Measurements from ENCODE around the gene PI4K2A.
"Not testable (repeated sequence)": the region's sequence is repeated elsewhere in the genome, so short reads cannot be mapped to it uniquely, and the experiment has no call there.

PI4K2A gene

DNA sequence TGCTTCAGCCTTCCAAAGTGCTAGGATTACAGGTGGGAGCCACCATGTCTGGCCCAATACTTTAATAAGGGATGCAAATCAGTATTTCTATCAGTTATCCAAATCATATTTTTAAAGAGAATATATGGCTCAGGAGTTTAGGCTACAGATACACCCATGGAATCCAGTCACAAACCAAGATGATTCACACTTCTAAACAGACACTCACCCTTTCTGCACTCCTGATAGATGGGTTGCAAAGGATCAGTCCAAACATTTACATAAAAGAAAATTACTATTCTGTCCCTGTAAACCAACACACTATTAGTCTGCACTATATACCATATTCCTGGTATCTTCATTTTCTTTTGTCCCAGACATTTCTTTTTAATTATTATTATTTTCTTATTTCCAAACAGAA is 9.4 kb upstream of the PI4K2A start:
- no peak overlapping the region for H3K4me3 ChIP-seq (ENCODE audit: low read depth, low read length)
- TF ChIP-seq, protein P1, sequence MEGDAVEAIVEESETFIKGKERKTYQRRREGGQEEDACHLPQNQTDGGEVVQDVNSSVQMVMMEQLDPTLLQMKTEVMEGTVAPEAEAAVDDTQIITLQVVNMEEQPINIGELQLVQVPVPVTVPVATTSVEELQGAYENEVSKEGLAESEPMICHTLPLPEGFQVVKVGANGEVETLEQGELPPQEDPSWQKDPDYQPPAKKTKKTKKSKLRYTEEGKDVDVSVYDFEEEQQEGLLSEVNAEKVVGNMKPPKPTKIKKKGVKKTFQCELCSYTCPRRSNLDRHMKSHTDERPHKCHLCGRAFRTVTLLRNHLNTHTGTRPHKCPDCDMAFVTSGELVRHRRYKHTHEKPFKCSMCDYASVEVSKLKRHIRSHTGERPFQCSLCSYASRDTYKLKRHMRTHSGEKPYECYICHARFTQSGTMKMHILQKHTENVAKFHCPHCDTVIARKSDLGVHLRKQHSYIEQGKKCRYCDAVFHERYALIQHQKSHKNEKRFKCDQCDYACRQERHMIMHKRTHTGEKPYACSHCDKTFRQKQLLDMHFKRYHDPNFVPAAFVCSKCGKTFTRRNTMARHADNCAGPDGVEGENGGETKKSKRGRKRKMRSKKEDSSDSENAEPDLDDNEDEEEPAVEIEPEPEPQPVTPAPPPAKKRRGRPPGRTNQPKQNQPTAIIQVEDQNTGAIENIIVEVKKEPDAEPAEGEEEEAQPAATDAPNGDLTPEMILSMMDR (IDR thresholded peaks at IDR 0.05; ENCODE audit: insufficient read depth, low read depth, low read length, missing control alignments), result no peak
- no peak for DNase-seq (ENCODE audit: low read depth)

DNA sequence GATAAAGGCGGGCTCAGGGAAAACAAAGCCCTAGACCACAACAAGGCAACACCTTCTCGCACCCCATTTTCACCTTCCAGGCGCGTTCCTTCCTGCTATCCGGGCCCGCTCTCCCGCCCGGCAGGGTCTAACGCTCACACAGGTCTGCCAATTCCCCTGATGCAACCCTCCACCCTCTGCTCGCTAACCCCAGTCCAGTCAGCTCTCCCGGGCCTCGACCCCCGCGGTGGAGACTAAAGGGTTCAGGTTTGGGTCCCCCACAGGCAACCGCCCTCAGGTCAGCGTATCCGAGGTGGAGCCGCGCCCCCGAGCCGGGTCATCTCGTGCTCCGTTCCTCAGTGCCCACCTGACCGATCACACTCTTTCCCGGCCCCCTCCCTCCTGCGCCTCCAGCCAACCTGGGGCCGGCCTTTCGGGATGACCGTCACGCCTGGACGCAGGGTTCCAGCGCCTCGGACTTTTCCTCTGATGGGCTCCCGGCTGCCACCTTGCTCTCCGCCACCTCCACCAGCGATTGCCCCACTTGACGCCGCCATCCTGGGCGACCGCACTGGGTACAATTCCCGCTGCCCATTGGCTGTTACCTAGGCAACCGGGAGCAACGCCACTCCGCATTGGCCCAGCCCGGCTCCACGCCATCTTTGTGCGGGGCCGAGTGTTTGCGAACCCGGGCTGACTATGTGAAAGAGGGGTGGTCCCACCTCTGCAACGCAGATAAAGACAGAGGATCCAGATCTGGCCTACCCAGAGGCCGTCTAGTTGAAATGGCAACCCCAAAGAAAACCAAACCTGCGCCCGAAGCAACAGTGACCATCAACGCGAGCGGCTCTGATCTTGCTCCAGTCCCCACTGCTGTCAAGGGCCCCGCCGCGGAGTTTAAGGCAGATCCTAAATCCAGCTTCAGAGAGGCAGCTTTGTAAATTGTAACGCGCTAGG is 7.3 kb upstream of the PI4K2A start, which contains the start of gene MORN4:
MORN4 (minus strand) TSS at position 552 of the 936 bp plus-strand sequence. CDS start 13,847 bp downstream, outside the sequence.
- TF ChIP-seq, protein P1 (IDR thresholded peaks at IDR 0.05; ENCODE audit: insufficient read depth, low read depth, low read length, missing control alignments), result no peak
- peak within 1 kb of the TSS; percentile 91 for H3K4me3 ChIP-seq (ENCODE audit: low read depth, low read length)
- DNase-seq (ENCODE audit: low read depth), result peak; percentile 93

DNA sequence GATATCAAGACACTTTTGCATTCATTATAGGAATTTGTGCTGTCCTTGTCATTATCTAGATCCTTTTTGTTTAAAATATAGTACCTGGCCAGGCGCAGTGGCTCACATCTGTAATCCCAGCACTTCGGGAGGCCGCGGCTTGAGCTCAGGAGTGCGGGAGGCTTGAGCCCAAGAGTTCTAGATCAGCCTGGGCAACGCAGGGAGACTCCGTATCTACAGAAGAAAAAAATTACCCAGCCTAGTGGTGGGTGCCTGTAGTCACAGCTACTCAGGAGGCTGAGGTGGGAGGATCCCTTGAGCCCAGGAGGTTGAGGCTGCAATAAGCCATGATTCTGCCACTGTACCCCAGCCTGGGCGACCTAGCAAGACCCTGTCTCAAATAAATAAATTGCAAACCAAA is 6.5 kb upstream of the PI4K2A start:
- DNase-seq (ENCODE audit: low read depth), result no peak
- TF ChIP-seq, protein P1 (IDR thresholded peaks at IDR 0.05; ENCODE audit: insufficient read depth, low read depth, low read length, missing control alignments), result no peak
- peak overlapping the region; percentile 91 for H3K4me3 ChIP-seq (ENCODE audit: low read depth, low read length)

DNA sequence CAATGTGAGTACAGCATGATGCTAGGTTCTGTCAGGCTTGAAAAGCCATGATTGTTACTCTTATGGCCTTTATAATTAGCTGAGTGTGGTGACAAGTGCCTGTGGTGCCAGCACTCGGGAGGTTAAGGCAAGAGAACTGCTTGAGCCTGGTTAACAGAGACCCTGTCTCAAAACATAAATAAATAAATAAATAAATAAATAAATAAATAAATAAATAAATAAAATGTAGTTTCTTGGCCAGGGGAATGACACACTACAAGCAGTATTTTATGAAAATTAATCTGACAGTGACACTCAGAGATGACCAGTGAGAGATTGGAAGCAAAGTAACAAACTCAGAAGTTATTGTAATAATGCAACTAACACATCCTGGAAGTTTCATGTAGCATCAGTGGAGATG is 4.9 kb upstream of the PI4K2A start:
- TF ChIP-seq, protein P1 (IDR thresholded peaks at IDR 0.05; ENCODE audit: insufficient read depth, low read depth, low read length, missing control alignments), result no peak
- DNase-seq (ENCODE audit: low read depth), result no peak
- H3K4me3 ChIP-seq (ENCODE audit: low read depth, low read length), result no peak overlapping the region

DNA sequence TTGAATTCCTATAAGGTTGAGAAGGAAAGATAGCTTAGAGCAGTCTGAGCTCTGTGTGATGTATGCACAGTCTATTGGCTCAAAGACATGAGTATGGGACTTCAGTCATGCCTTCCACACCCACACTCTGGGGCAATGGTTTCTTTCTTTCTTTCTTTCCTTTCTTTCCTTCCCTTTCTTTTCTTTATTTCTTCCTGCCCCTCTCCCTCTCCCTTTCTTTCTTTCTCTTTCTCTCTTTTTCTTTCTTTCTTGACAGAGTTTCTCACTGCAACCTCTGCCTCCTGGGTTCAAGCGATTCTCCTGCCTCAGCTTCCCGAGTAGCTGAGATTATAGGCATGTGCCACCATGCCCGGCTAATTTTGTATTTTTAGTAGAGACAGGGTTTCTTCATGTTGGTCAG is 1.4 kb upstream of the PI4K2A start:
- DNase-seq (ENCODE audit: low read depth); H3K4me3 ChIP-seq (ENCODE audit: low read depth, low read length): not testable (repeated sequence)

DNA sequence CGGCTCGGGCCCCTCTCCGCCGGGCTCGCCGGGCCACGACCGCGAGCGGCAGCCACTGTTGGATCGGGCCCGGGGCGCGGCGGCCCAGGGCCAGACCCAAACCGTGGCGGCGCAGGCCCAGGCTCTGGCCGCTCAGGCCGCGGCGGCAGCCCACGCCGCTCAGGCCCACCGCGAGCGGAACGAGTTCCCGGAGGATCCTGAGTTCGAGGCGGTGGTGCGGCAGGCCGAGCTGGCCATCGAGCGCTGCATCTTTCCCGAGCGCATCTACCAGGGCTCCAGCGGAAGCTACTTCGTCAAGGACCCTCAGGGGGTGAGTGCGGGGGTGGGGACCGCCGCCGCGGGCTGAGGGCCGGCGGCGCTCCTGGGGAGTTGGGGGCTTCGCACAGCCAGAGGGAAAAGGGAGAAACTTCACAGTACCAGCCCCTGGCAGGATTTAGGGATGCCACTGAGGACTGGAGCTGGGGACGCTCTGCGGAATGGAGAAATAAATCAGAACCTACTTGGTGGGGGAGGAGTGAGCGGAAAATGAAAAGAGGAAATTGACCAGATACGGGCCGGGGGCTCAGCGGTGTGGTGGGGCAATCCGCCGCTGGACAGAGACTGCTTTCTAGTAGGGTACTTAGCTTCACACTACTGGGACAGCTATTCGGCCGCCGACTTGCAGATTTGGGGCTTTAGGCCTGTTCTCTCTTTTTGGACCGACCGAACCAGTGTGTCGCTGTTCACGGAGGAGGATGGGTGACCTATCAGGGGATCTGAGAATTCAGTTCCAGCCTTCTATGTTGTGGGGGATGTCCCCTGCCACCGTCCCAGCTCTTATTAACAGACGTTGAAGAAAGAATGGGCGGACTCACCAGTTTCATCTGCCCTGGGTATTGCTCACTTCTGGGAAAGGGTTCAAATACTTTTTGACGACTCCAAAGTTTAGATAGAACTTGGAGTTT is 669 bp downstream of the PI4K2A start:
- peak; percentile 34 for DNase-seq (ENCODE audit: low read depth)
- H3K4me3 ChIP-seq (ENCODE audit: low read depth, low read length), result peak overlapping the region; percentile 68

DNA sequence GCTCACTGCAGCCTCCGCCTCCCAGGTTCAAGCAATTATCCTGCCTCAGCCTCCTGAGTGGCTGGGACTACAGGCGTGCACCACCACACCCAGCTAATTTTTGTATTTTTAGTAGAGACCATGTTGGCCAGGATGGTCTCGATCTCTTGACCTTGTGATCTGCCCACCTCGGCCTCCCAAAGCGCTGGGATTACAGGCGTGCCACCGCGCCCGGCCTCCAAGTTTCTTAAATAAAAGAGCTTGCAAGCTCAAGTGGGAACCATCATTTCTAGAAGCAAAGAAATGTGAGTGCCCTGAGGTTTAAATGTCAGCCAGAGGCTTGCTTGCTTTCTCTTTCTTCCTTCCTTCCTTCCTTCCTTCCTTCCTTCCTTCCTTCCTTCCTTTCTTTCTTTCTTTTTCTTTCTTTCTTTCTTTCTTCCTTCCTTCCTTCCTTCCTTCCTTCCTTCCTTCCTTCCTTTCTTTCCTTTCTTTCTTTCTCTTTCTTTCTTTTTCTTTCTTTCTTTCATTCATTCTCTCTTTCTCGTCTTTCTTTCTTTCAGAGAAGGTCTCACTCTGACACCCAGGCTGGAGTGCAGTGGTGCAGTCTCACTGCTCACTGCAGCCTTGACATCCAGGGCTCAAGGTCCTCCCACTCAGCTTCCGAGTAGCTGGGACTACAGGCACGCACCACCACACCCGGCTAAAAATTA is 2.1 kb downstream of the PI4K2A start:
- DNase-seq (ENCODE audit: low read depth); H3K4me3 ChIP-seq (ENCODE audit: low read depth, low read length): not testable (repeated sequence)

More for the DNA sequence above, 669 bp downstream of the PI4K2A start:
- TF ChIP-seq, protein P1 (IDR thresholded peaks at IDR 0.05; ENCODE audit: insufficient read depth, low read depth, low read length, missing control alignments), result no peak

Data from GM12865 (cell line).